ENCODE results near the gene RAB30. TPM values are rescaled to one million over a fixed set of nuclear protein-coding genes. Genes with fewer than 3 reads are reported as not detected.

RAB30 gene
- total RNA-seq, 1 experiment from 2014 or later = 15.0 TPM

GRCh38 chr11:82992223-82992622, 79.5 kb downstream of the RAB30 start:
- TF ChIP-seq EZH2 (IDR thresholded peaks at IDR 0.05; ENCODE audit: borderline replicate concordance, low read depth, low read length, poor library complexity, severe bottlenecking) (no peak), CTCF (conservative IDR thresholded peaks at IDR 0.05; ENCODE audit: low read depth, low read length) (no peak)
- intact Hi-C loops (cut with micrococcal nuclease; ENCODE audit: unreplicated experiment) = no loop called here
- Histone ChIP-seq H3K27me3 (replicated peaks; ENCODE audit: insufficient read depth, low read depth, low read length, poor library complexity) (no peaks in the 10 kb centered on the region), H3K36me3 (ENCODE audit: insufficient read depth, low read length, poor library complexity, severe bottlenecking) (no peaks in the 10 kb centered on the region), H3K9me3 (ENCODE audit: low read depth, low read length, poor library complexity, severe bottlenecking) (no peaks in the 10 kb centered on the region), H3K4me1 (ENCODE audit: insufficient read depth, low read length, poor library complexity, severe bottlenecking) (peaks cover 10% of the 10 kb centered on the region), H3K4me3 (ENCODE audit: low read depth, low read length, poor library complexity, severe bottlenecking) (no peak overlapping the region), H3K27ac (ENCODE audit: low read depth, low read length, poor library complexity, severe bottlenecking) (no peak overlapping the region)
- POLR2A ChIA-PET (ENCODE audit: low non-redundant PET) = no interaction called here
- no peak for DNase-seq (ENCODE audit: low spot score)
- CTCF ChIA-PET = no interaction called here
- BruUV-seq (replicated peaks) = no TSS peak

GRCh38 chr11:82989628-82990404, 81.9 kb downstream of the RAB30 start:
- TF ChIP-seq EZH2 (IDR thresholded peaks at IDR 0.05; ENCODE audit: borderline replicate concordance, low read depth, low read length, poor library complexity, severe bottlenecking) = no peak
- TF ChIP-seq CTCF (conservative IDR thresholded peaks at IDR 0.05; ENCODE audit: low read depth, low read length) = no peak
- Histone ChIP-seq H3K9me3 (ENCODE audit: low read depth, low read length, poor library complexity, severe bottlenecking) (no peaks in the 10 kb centered on the region), H3K36me3 (ENCODE audit: insufficient read depth, low read length, poor library complexity, severe bottlenecking) (no peaks in the 10 kb centered on the region), H3K27ac (ENCODE audit: low read depth, low read length, poor library complexity, severe bottlenecking) (no peak overlapping the region), H3K27me3 (replicated peaks; ENCODE audit: insufficient read depth, low read depth, low read length, poor library complexity) (no peaks in the 10 kb centered on the region), H3K4me1 (ENCODE audit: insufficient read depth, low read length, poor library complexity, severe bottlenecking) (peaks cover 6% of the 10 kb centered on the region), H3K4me3 (ENCODE audit: low read depth, low read length, poor library complexity, severe bottlenecking) (no peak overlapping the region)
- ChIA-PET CTCF (no interaction called here), POLR2A (ENCODE audit: low non-redundant PET) (no interaction called here)
- intact Hi-C loops (cut with micrococcal nuclease; ENCODE audit: unreplicated experiment) = no loop called here
- no peak for DNase-seq (ENCODE audit: low spot score)
- no TSS peak for BruUV-seq (replicated peaks)

- H3K4me3 ChIP-seq (ENCODE audit: low read depth, low read length, poor library complexity, severe bottlenecking) = no peak overlapping the region
- no TSS peak for BruUV-seq (replicated peaks)
- ChIA-PET CTCF (no interaction called here), POLR2A (ENCODE audit: low non-redundant PET) (no interaction called here)
- H3K4me1 ChIP-seq (ENCODE audit: insufficient read depth, low read length, poor library complexity, severe bottlenecking) = no peaks in the 10 kb centered on the region
- TF ChIP-seq CTCF (conservative IDR thresholded peaks at IDR 0.05; ENCODE audit: low read depth, low read length) (no peak), EZH2 (IDR thresholded peaks at IDR 0.05; ENCODE audit: borderline replicate concordance, low read depth, low read length, poor library complexity, severe bottlenecking) (no peak)
- no peak overlapping the region for H3K27ac ChIP-seq (ENCODE audit: low read depth, low read length, poor library complexity, severe bottlenecking)
- H3K9me3 ChIP-seq (ENCODE audit: low read depth, low read length, poor library complexity, severe bottlenecking) = no peaks in the 10 kb centered on the region
- intact Hi-C loops (cut with micrococcal nuclease; ENCODE audit: unreplicated experiment) = no loop called here
- H3K36me3 ChIP-seq (ENCODE audit: insufficient read depth, low read length, poor library complexity, severe bottlenecking) = no peaks in the 10 kb centered on the region
- no peaks in the 10 kb centered on the region for H3K27me3 ChIP-seq (replicated peaks; ENCODE audit: insufficient read depth, low read depth, low read length, poor library complexity)
- DNase-seq (ENCODE audit: low spot score) = no peak
Observed at GRCh38 chr11:82988936-82989627, 82.6 kb downstream of the RAB30 start.

All from A673 (cell line).